HEK293 (cell line): ENCODE results near the gene STRBP.

Source experiments
- CTCF ChIA-PET: fragments of 350-600 bp; formaldehyde crosslinking; extraction: SDS; loops from one replicate; lab custom pipeline; 2021; ENCODE audit warnings: antibody characterized with exemption; lab: Yijun Ruan, JAX
- POLR2A ChIA-PET: fragments of 300-600 bp; formaldehyde crosslinking; extraction: SDS; loops from one replicate; lab custom pipeline; 2020; ENCODE audit warnings: antibody characterized with exemption, inconsistent platforms; lab: Yijun Ruan, JAX
- H3K27ac ChIP-seq: fragments of 200-500 bp; sonication (Bioruptor generic); 2 replicates; pipeline ENCODE4 v1.5.1; 2014; ENCODE audit warnings: low read depth, low read length, control low read depth, inconsistent platforms; ENCODE audit errors: extremely low read depth
- H3K36me3 ChIP-seq, 2 experiments: fragments of 200-500 bp in 1 of 2; sonication (Bioruptor generic) in 1 of 2; 1 replicate in 1 of 2; 2 replicates in 1 of 2; pipeline ENCODE4 v1.5.1; 2014 to 2017; ENCODE audit warnings: inconsistent platforms in 2 of 2, low read length in 2 of 2; ENCODE audit not compliant: control insufficient read depth in 2 of 2, insufficient read depth in 1 of 2
- H3K4me1 ChIP-seq: fragments of 200-500 bp; sonication (Bioruptor generic); 2 replicates; pipeline ENCODE4 v1.5.1; 2014; ENCODE audit warnings: mild to moderate bottlenecking, low read length, inconsistent platforms; ENCODE audit not compliant: control insufficient read depth, insufficient read depth
- H3K4me3 ChIP-seq: 2 replicates; pipeline ENCODE4 v1.5.1; 2011; ENCODE audit warnings: low read depth, mild to moderate bottlenecking, control low read depth, low read length, moderate library complexity
- H3K9me3 ChIP-seq: fragments of 200-500 bp; sonication (Bioruptor generic); 2 replicates; pipeline ENCODE4 v1.5.1; 2014; ENCODE audit warnings: low read depth, low read length, inconsistent platforms; ENCODE audit not compliant: control insufficient read depth, insufficient read depth
- BCL11B ChIP-seq: fragments of 450-650 bp; formaldehyde crosslinking; IDR thresholded peaks from 2 replicates; pipeline ENCODE4 v1.5.1; 2016; ENCODE audit warnings: low read depth, missing biosample characterization, missing genetic modification characterization
- KLF10 ChIP-seq: fragments of 450-650 bp; IDR thresholded peaks from 2 replicates; pipeline ENCODE4 v1.5.1; 2018; ENCODE audit warnings: missing biosample characterization, mild to moderate bottlenecking, missing genetic modification characterization
- MYNN ChIP-seq: fragments of 450-650 bp; formaldehyde crosslinking; IDR thresholded peaks from 2 replicates; pipeline ENCODE4 v1.5.1; 2016; ENCODE audit warnings: missing biosample characterization, missing genetic modification characterization, borderline replicate concordance
- PRDM10 ChIP-seq: fragments of 450-650 bp; formaldehyde crosslinking; IDR thresholded peaks from 2 replicates; pipeline ENCODE4 v1.5.1; 2016; ENCODE audit warnings: missing biosample characterization, missing genetic modification characterization
- SP2 ChIP-seq: fragments of 450-650 bp; formaldehyde crosslinking; IDR thresholded peaks from 2 replicates; pipeline ENCODE4 v1.5.1; 2016; ENCODE audit warnings: missing biosample characterization, missing genetic modification characterization
- SP7 ChIP-seq: fragments of 450-650 bp; formaldehyde crosslinking; IDR thresholded peaks from 2 replicates; pipeline ENCODE4 v1.5.1; 2016; ENCODE audit warnings: missing biosample characterization, missing genetic modification characterization
- WT1 ChIP-seq: fragments of 450-650 bp; formaldehyde crosslinking; IDR thresholded peaks from 2 replicates; pipeline ENCODE4 v1.5.1; 2016; ENCODE audit warnings: missing biosample characterization, missing genetic modification characterization
- ZEB2 ChIP-seq: fragments of 450-650 bp; formaldehyde crosslinking; IDR thresholded peaks from 2 replicates; pipeline ENCODE4 v1.5.1; 2016; ENCODE audit warnings: missing biosample characterization, missing genetic modification characterization
- ZNF26 ChIP-seq: fragments of 450-650 bp; formaldehyde crosslinking; IDR thresholded peaks from 2 replicates; pipeline ENCODE4 v1.5.1; 2016; ENCODE audit warnings: missing biosample characterization, missing genetic modification characterization
- ZNF335 ChIP-seq: fragments of 450-650 bp; formaldehyde crosslinking; conservative IDR thresholded peaks from 2 replicates; pipeline ENCODE4 v1.5.1; 2016; ENCODE audit warnings: missing biosample characterization, missing genetic modification characterization
- ZNF404 ChIP-seq: fragments of 450-650 bp; formaldehyde crosslinking; IDR thresholded peaks from 2 replicates; pipeline ENCODE4 v1.5.1; 2017; ENCODE audit warnings: missing biosample characterization, missing genetic modification characterization
- ZNF433 ChIP-seq: fragments of 450-650 bp; formaldehyde crosslinking; IDR thresholded peaks from 2 replicates; pipeline ENCODE4 v1.5.1; 2016; ENCODE audit warnings: missing biosample characterization, missing genetic modification characterization, low read depth
- ZNF473 ChIP-seq: fragments of 450-650 bp; formaldehyde crosslinking; IDR thresholded peaks from 2 replicates; pipeline ENCODE4 v1.5.1; 2017; ENCODE audit warnings: missing biosample characterization, missing genetic modification characterization
- ZNF548 ChIP-seq: fragments of 450-650 bp; formaldehyde crosslinking; IDR thresholded peaks from 2 replicates; pipeline ENCODE4 v1.5.1; 2016; ENCODE audit warnings: missing biosample characterization, missing genetic modification characterization
- ZNF629 ChIP-seq: fragments of 450-650 bp; formaldehyde crosslinking; IDR thresholded peaks from 2 replicates; pipeline ENCODE4 v1.5.1; 2017; ENCODE audit warnings: missing biosample characterization, missing genetic modification characterization
- ZNF704 ChIP-seq: fragments of 450-650 bp; formaldehyde crosslinking; IDR thresholded peaks from 2 replicates; pipeline ENCODE4 v1.5.1; 2016; ENCODE audit warnings: missing biosample characterization, missing genetic modification characterization
- ZNF76 ChIP-seq: fragments of 450-650 bp; formaldehyde crosslinking; IDR thresholded peaks from 2 replicates; pipeline ENCODE4; 2016; ENCODE audit warnings: low read depth, missing biosample characterization, missing genetic modification characterization, borderline replicate concordance
- ZNF830 ChIP-seq: fragments of 450-650 bp; IDR thresholded peaks from 2 replicates; pipeline ENCODE4 v1.5.0; 2018; ENCODE audit warnings: missing biosample characterization, missing genetic modification characterization, low read depth, mild to moderate bottlenecking, moderate library complexity

The STRBP gene

GRCh38 chr9:123235448-123235847 lies 32.9 kb downstream of the STRBP start:
- Histone ChIP-seq H3K9me3 (no peaks in the 10 kb centered on the region), H3K27ac (no peak overlapping the region), H3K4me3 (no peak overlapping the region), H3K4me1 (no peaks in the 10 kb centered on the region), H3K36me3 (no peaks in the 10 kb centered on the region)
- ChIA-PET POLR2A (no interaction called here), CTCF (no interaction called here)
- no peak for TF ChIP-seq ZNF629 (tag by site-specific recombination)
- no peak for TF ChIP-seq ZNF433 (tag by site-specific recombination)

GRCh38 chr9:123234853-123235252 lies 33.5 kb downstream of the STRBP start:
- TF ChIP-seq ZNF335, result no peak
- TF ChIP-seq ZNF704 (tag by site-specific recombination), result no peak
- no peak for TF ChIP-seq MYNN (tag by site-specific recombination)
- TF ChIP-seq KLF10 (tag by site-specific recombination), result no peak
- TF ChIP-seq ZNF26 (tag by site-specific recombination), result no peak
- TF ChIP-seq BCL11B (tag by site-specific recombination), result no peak
- no peak for TF ChIP-seq SP7 (tag by site-specific recombination)
- no peak for TF ChIP-seq ZNF76 (tag by site-specific recombination)
- H3K4me1 ChIP-seq, result no peaks in the 10 kb centered on the region

GRCh38 chr9:123232332-123232731 lies 36.1 kb downstream of the STRBP start:
- ChIA-PET CTCF (interaction anchor here (1.3 kb wide), 1 partner anchor 117 kb away, joined by 3 read pairs; no protein-coding TSS in a partner anchor), POLR2A (no interaction called here)
- TF ChIP-seq ZNF404 (tag by site-specific recombination), result no peak
- no peak for TF ChIP-seq ZEB2 (tag by site-specific recombination)
- no peak for TF ChIP-seq SP2 (tag by site-specific recombination)
- TF ChIP-seq ZNF830 (tag by site-specific recombination), result no peak
- no peak for TF ChIP-seq ZNF548 (tag by site-specific recombination)
- no peak for TF ChIP-seq ZNF473 (tag by site-specific recombination)

More at GRCh38 chr9:123234853-123235252, 33.5 kb downstream of the STRBP start:
- CTCF ChIA-PET, result interaction anchor here (0.6 kb wide), 1 partner anchor 244 kb away, joined by 3 read pairs; no protein-coding TSS in a partner anchor
- Histone ChIP-seq H3K36me3 (no peaks in the 10 kb centered on the region), H3K4me3 (no peak overlapping the region), H3K27ac (no peak overlapping the region), H3K9me3 (no peaks in the 10 kb centered on the region)
- POLR2A ChIA-PET, result no interaction called here

DNA sequence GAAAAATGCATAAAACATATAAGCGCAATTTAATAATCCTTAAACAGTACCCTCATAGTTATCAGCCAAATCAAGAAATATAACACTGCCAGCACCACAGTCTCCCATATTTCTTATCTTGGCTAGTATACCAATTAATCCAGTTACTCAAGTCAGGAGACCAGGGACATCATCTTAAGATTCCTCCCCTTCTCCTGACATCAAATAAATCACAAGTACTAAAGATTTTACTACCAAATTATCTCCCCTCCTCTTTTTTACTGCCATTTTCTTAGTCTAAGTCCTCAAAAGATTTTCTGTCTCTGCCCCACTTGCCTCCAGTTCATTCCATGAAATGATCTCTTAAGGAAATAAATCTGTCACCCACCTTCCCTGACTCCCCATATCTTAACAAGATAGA lies 37.0 kb downstream of the STRBP start:
- CTCF ChIA-PET, result interaction anchor here (0.6 kb wide), 1 partner anchor 30 kb away, joined by 3 read pairs; no protein-coding TSS in a partner anchor
- Histone ChIP-seq H3K4me1 (no peaks in the 10 kb centered on the region), H3K9me3 (no peaks in the 10 kb centered on the region), H3K36me3 (no peaks in the 10 kb centered on the region), H3K4me3 (no peak overlapping the region), H3K27ac (no peak overlapping the region)
- TF ChIP-seq WT1 (peak; percentile 67), PRDM10 (tag by site-specific recombination) (no peak)
- TF ChIP-seq, all 188 proteins: peak for 1
- POLR2A ChIA-PET, result no interaction called here

More at GRCh38 chr9:123232332-123232731, 36.1 kb downstream of the STRBP start:
- Histone ChIP-seq H3K4me1 (no peaks in the 10 kb centered on the region), H3K27ac (no peak overlapping the region), H3K36me3 (no peaks in the 10 kb centered on the region), H3K9me3 (no peaks in the 10 kb centered on the region), H3K4me3 (no peak overlapping the region)
